GM21360 (cell line): ENCODE measurements around the gene C6orf47.
"Not testable (repeated sequence)": the region's sequence is repeated elsewhere in the genome, so short reads cannot be mapped to it uniquely, and the experiment has no call there.

Source experiments
- ATAC-seq: cut with Tn5 transposase; IDR thresholded peaks from one replicate; pipeline ENCODE4 v1.9.1; 2021; ENCODE audit warnings: mild to moderate bottlenecking, moderate library complexity; ENCODE audit not compliant: unreplicated experiment

C6orf47 gene, protein sequence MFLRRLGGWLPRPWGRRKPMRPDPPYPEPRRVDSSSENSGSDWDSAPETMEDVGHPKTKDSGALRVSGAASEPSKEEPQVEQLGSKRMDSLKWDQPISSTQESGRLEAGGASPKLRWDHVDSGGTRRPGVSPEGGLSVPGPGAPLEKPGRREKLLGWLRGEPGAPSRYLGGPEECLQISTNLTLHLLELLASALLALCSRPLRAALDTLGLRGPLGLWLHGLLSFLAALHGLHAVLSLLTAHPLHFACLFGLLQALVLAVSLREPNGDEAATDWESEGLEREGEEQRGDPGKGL

DNA sequence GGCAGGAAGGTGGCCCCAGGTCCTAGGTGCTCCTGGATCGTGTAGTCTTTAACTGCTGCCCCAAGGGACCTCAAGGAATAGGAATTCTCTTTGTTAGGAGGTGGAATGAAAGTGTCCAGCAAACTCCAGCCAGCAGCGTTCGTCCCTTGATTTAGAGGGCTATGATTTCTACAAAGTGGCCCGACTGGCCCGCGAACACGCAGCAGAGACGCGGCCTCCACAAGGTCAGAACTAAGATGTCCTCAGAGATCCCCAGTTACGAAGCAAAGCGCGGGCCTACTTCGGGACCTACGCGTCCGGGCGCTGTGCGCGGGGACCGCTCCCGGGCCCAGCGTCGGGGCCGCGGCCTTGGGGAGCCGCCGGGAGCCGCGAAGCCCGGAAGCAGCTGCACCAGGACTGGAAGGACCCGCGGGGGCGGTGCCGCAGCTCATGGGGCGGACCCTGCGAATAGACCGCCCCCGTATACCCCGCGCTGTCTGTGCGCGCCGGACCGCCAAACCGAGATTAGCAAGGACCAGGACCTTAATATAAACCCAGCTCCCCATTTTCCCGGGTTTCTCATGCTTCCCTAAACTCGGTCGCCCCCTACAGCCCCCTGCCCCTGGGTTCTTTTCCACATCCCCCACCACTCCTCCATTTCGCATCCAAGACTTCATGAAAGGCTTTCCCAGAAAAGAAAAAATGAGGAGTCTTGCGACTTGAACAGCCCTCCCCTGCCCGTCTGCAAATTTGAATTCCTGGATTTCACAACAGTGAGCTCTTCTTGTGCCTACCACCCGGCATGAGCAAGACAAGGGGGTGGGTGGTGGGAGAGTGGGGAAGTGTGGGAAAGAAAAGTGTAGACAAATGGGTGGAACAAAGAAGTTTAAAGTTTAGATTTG, at the start of gene C6orf47:
Gene C6orf47 (minus strand): TSS at position 398 of the 881 bp plus-strand sequence. CDS start 831 bp downstream, outside the sequence.
- no peak for ATAC-seq

DNA sequence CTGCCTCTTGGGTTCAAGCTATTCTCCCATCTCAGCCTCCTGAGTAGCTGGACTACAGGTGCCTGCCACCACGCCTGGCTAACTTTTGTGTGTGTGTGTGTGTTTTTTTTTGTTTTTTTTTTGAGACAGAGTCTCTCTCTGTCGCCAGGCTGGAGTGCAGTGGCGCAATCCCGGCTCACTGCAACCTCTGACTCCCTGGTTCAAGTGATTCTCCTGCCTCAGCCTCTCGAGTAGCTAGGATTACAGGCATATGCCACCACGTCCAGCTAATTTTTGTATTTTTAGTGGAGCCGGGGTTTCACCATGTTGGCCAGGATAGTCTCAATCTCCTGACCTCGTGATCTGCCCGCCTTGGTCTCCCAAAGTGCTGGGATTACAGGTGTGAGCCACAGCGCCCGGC, 48.6 kb upstream of the C6orf47 start:
- not testable (repeated sequence) for ATAC-seq

DNA sequence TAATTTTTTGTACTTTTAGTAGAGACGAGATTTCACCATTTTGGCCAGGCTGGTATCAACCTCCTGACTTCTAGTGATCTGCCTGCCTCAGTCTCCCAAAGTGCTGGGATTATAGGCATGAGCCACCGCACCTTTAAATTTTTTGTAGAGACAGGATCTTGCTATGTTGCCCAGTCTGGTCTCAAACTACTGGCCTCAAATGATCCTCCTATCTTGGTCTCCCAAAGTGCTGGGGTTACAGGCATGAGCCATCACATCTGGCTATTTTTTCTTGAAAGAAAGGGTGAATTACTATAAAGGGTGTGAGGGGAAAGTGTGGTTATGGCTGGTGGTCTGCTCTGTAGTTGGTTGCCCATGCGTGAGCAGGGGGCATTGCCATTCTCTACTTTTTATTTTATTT, 47.6 kb upstream of the C6orf47 start:
- ATAC-seq = no peak

DNA sequence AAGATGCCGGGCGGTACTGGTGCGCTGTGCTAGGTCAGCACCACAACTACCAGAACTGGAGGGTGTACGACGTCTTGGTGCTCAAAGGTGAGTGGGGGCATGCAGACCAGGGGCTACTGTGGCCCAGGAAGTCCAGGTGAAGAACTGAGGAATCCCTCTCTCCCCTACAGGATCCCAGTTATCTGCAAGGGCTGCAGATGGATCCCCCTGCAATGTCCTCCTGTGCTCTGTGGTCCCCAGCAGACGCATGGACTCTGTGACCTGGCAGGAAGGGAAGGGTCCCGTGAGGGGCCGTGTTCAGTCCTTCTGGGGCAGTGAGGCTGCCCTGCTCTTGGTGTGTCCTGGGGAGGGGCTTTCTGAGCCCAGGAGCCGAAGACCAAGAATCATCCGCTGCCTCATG, 47.1 kb upstream of the C6orf47 start:
- no peak for ATAC-seq

DNA sequence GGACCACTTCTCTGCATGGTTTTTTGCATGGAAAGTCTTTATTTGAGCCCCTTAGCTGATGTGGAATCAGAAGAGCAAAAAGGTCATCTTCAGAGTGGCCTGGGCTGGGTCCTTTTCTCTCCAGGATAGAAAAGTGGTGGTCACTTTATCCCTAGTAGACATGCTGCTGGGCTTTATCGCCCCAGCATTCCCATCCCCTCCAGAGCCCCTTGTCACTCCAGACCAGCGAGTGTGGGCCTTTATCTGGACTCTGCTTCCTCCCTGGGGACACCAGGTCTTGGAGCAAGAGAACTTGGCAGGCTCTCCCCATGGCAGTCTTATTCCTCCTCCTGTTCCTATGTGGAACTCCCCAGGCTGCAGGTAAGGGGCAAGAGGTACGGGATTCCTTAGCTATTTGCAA, 46.0 kb upstream of the C6orf47 start, which contains the start of gene LY6G6F:
Gene LY6G6F (plus strand): TSS at position 268 of the 400 bp plus-strand sequence. CDS start 41 bp downstream, at position 309.
- no peak for ATAC-seq

DNA sequence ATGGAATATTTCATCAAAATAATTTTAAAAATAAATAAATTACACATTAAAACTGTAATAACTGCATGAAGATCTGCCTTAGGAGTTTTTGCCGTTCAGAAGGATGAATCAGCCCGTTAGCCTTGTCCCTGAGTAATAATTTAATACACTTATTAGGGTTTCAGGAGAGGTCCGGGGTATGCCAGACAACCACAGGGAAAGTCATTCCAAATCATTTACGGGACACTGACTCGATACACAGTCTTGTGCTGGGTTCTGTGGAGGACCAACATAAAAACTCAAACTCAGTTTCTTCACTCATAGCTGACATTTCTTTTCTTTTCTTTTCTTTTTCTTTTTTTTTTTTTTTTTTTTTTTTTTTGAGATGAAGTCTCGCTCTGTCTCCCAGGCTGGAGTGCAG, 45.4 kb upstream of the C6orf47 start:
- no peak for ATAC-seq

DNA sequence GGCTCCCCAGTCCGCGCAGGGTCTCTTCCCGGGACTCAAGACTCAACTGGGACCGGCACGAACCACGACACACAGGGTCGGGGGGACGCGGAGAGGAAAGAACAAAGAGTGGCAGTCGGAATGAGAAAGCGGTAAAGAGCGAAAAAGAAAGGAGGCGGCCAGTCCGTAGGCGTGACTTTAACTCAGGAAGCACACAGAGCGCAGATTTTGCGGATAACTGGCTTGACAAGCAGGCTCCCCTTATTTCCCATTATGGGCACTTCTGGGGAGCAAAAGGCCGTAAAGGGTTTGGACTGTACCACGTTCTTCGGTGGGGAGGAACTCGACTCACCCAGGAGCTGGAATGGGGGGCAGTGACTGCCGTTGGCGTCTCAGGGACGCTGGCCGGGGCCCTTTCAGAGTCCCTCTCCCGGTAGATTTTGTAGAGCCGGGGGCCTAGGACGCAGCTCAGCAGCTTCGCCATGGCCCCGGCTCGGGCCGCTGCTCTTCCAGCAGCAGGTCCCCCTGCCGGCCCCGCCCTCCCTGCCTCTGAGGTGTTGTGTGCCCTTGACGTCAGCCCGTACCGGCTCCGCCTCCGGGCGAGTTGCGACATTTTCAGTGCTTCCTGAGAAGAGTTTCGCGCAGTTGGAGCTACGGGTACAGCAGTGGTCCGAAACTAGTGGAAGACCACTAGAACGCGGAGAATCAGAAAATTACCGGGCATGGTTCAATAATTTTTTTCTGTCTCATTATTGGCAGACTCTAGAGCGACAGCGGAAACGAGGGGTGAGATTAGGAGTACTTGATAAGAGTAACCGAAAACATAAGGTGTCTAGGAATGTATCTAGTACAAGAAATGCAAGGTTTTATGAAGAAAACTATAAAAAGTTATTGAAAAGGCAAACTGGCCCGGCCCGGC, 42.5 kb upstream of the C6orf47 start, which contains the start of gene ABHD16A:
Gene ABHD16A (minus strand): TSS at position 506 of the 898 bp plus-strand sequence. CDS start 43 bp downstream, at position 463.
- ATAC-seq = peak; percentile 71

DNA sequence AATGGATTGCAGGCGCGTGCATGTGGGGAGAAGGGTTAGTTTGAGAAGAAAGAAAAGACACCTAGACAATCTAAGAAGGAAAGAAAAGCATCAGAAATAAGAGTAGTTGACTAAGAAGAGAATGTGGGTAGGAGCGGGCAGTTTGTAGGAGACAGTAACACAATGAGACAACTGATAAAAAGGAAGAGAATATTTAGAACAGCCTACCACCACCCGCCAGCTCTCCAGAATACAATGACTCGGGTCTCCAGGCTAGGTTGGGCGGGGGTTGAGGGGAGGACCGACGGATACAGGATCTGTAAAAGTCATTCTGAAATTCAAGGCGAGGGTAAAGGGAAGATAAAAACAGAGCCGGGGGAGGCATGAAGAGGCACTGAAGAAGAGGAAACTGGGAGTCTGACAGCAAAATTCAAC, 41.8 kb upstream of the C6orf47 start:
- ATAC-seq = no peak

DNA sequence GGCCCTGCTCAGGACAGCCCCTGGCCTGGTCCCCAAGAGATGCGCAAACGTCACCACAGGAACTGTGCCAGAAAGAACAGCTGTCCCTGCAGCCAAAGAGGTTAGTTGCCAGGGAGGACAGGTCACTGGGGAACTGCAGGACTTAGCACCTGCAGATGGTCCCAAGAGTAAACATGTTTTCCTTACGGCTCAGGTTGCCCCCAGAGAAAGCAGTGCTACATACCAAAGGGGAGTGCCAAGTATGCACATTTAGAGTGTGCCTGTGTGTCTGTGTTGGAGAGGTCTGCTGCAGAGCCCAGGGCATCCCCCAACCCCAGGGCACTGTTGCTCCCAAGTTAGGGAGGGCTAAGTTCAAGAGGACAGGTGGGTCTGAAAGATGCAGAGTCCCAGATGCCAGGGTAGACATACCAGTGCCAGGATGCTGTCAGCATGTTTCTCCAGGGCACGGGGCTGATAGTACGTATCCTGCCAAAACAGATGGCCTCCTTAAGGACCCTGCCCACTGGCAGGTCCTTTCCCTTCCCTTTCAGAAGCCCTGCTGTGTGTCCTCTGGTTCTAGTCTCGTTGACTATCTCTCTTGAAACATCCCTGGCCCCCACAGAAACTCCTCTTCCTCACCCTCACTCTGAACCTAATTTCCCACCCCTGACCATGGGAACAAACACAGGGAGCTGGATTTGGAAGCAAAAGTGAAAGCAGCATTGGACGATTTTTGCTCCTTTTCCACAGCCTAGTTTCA, 41.3 kb upstream of the C6orf47 start:
- no peak for ATAC-seq

DNA sequence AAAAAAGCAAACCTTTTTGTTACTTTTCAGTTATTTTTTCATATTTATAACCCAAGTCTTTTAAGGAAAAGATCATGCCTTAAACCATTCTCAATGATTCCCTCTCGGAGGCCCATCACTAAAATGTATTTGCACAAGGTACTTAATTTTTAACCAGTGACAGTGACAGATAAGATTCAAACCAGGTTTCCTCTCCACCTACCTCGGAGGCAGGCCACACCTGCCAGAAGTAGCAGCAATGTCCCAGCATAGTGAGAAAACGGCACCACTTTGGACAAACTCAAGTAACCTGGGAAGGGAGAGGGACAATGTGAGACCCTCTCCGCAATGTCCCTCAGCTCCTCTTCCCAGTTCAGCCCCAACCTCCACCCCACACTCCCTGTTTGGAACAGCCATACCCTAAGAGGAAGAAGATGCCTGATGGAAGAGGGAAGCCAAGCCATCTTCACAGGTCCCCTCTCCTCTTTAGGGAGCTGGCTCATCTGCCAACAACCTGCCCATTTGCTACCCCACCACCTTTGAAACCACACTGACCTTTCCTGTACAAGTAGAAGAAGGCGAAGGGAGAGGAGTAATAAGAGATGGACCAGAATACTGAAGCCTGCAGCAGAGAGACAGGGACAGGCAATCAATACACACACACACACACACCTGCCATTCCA, 40.3 kb upstream of the C6orf47 start:
- no peak for ATAC-seq

DNA sequence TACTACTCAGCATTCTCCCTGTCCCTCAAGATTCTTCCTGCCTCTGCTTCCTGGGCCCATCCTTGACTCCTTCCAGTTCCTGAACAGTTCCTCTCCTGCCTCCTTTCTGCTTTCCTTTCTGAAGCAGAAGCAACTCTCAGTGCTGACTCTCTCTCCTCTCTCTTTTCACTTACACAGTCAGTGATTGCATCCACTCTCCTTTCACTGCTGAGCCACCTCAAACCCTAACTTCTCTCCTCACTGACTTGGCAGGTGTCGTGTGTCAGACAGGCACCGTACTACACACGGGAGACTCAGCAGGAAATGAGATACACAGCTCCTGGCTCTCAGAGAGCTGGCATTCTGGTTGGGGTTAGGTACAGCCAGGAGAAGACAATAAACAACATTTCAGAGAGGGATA, 37.0 kb upstream of the C6orf47 start:
- ATAC-seq = no peak

DNA sequence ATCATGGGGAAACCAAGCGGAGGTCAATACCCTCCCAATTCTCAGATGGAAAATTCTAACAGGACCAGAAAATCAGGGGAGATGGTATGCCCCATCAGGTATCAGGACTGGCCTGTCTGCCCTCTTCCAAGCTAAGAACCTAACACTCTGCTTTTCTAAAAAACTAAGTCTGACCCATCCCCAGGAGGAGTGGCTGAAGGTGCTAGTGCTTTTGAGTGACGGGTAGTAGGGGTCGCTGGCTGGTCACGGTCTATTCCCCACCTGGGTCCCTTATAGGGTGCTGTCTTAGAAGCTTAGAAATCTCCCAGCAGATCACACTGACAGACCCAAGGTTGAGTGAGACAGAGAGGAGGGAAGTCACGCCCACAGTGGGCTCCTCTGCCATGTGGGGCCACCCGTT, 33.0 kb upstream of the C6orf47 start:
- ATAC-seq = no peak

DNA sequence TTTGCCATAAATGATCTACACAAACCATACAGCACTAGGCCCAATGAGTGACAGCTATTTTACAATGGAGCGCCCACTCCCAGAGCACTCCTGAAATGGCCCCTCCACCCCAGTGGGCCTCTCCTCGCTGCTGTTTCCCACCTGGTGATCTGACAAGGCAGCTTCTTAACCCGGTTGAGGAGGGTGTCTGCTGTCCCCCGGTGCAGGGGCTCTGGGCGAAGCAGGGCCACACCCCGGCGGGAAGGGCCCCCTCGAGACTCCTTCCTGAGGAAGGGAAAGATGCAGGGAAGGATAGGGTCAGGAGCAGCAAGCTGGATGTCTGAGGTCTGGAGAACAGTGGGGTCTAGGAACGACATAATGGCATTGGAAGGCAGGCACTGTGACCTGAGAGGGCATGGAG, 32.3 kb upstream of the C6orf47 start:
- no peak for ATAC-seq

DNA sequence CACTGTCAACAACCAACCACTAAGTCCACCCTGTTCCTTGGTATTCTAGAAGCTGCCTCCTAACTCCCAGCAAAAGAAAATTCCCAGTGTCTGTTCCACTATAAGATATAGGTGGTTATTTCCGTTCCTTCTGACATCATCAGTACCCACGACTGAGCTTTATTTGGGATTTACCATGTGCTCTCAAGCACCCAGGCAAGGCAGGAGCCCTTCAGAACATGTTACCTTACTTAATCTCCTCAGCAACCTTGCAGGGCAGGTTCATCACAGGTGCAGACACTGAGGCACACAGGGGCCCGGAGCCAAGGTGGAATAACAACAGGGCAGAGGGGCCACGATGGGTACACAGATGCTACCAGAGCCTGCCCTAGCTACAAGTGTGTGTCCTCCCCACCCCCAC, 31.8 kb upstream of the C6orf47 start:
- no peak for ATAC-seq

DNA sequence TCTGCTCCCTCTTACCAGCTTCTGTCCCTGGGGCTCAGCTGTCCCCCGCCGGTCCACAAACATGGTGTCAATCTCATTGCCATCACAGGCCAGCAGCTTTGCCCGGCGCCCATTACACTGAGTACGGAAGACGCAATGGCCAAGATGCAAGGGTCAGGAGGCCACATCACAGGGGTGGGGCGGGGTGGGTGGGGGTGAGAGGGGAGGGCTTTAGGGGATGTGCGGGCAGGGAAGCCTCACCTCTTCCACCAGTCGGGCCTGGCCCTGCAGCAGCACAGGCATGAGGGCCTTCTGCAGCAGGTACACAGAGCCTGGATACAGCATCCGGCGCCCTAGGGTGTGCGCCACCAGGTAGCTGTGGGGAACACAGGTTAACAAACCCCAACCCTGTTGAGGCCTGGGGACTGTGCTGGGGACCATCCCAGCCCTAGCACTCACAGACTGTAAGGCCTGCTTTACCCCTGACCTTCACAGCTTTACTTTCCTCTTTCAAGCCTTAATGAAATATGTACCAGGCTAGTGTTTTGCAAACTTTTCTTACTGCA, 31.1 kb upstream of the C6orf47 start:
- no peak for ATAC-seq

DNA sequence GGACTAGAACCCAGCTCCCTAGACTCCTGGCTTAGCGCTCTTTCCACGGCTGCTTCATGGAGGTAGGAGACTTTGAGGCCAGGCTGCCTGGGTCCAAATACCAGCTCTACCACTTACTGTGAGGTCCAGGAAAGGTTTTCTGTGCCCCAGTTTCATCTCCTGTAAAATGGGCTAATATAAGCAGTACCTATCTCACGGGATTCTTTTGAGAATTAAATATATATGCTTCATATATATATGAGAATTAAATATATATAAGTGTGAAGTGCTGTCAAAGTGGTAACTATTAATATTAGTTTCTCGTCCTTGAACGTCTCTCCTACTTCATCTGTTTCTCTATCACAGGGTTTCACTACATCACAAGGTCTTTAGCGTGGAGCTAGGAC, 30.5 kb upstream of the C6orf47 start:
- ATAC-seq = no peak

DNA sequence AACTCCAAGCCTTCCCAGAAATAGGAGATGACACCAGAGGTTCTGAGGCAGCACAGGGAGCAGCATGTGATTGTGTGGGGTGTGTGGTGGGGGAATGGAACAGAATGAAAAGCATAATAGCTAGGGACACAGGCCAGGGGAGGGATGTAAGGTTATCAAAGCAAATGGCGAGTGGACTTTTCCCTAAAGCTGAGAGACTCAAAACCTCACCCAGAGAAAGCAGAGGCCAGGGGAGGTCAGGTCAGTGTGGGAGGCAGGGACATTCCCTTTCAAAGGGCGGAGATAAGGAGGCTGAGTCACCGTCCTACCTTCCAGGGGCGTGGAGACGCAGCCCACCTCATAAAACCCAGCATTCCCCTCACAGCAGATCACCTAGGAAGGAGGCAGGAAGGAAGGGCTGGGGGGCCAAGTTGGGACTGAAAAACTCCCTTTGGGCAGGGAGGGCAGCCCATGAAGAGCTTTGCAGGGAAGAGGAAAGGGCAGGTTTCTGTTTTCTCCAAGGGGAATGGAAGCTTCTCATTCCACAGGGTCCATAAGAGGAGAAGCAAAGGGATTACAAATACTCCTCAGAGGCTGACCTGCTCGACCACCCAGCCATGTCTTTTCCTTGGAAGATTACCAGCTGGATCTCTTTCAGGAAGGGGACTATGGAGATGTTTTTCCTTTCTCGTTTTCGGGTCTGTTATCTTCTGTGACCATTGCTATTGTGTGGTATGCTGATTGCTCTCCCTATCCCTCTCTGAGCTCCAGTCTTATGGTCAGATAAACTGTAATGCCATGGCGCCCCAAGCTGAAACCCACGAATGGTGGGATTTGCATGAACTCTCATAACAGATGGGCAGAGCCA, 29.9 kb upstream of the C6orf47 start:
- no peak for ATAC-seq
